Panc1 (cell line): ENCODE results near the gene FAF2.

Experiments used
- CTCF ChIP-seq: fragments of 450-650 bp; IDR thresholded peaks from 2 replicates; pipeline ENCODE4 v1.5.1; 2017; ENCODE audit warnings: mild to moderate bottlenecking
- REST ChIP-seq, 2 experiments: IDR thresholded peaks; 2 replicates each; pipeline ENCODE4 v1.6.1; 2011 to 2012; ENCODE audit warnings: low read depth in 2 of 2, control low read depth in 1 of 2, low read length in 1 of 2, mild to moderate bottlenecking in 1 of 2, moderate library complexity in 1 of 2; ENCODE audit not compliant: insufficient read depth in 1 of 2
- TCF7L2 ChIP-seq: IDR thresholded peaks from 2 replicates; pipeline ENCODE4 v1.6.1; 2011; ENCODE audit warnings: mild to moderate bottlenecking, low read depth, low read length, inconsistent platforms

GRCh38 chr5:176481711-176482110 is 33.5 kb downstream of the FAF2 start:
- no peak for TF ChIP-seq CTCF
- no peak for TF ChIP-seq REST (IDR thresholded peaks at IDR 0.05; ENCODE audit: insufficient read depth in 1 of 2, low read depth in 2 of 2, low read length in 1 of 2)
- no peak for TF ChIP-seq TCF7L2
